SK-N-DZ (cell line): Measurements from ENCODE around the gene OSBPL2. TPM values are rescaled to one million over a fixed set of nuclear protein-coding genes. Genes with fewer than 3 reads are reported as not detected.

Source experiments
- DNase-seq: peaks from one replicate; pipeline ENCODE4 v3.0.0-alpha.2; 2015; ENCODE audit warnings: low spot score
- polyA plus RNA-seq, 2 experiments: library from polyadenylated mRNA; depleted of rRNA; stranded (reverse); fragments of >200 nt; gene quantifications; 2 replicates each; pipeline ENCODE4 v1.2.3, GENCODE V29; 2014

OSBPL2 gene
- 28.1 and 29.7 TPM in 2 replicates for polyA plus RNA-seq (2014; cell fraction: cytosol; rRNA removed)
- 48.6 and 51.1 TPM in 2 replicates for polyA plus RNA-seq (2014; cell fraction: nucleus; rRNA removed)

- peak; percentile 99 for DNase-seq
Observed at GRCh38 chr20:62237801-62238568, at the start of gene OSBPL2. TSS of gene OSBPL2 (plus strand) at chr20:62238521. CDS start at chr20:62256185, 17,664 bp downstream.

DNA sequence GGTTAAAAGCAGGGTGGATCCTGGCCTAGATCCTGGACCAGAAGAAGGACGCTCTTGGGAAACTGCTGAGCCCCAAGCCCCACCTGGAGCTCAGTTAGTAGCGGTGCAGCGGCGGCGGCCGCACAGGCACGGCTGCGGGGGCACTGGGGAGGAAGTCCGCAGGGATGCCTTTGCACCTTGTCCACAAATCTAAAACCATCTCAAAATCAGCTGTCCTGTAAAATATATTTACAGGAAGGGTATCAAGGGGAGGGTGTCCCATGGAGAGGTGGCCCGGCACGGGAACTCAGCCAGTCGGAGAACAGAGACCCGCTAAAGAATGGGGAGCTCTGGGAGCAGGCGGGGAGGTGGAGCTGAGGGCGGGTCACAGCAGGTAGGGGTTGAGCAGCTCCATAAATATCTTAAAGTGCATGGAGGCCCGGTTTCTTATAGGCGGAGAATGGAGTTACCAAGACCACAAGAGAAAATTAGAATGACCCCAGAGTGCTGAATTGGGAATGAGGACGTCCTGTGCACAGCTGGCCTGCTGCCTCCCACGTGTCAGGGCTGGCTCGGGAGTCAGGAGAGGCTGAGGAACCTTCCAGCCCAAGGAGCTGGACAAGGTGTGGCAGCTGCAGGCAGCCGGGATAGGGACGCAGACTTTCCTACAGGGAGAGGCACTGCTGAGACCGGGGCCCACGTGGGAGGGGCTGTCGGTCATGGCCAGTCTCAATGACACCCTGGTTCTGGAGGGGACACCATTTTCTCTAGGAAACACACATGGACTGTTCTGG lies 47.5 kb upstream of the OSBPL2 start:
- no peak for DNase-seq

DNA sequence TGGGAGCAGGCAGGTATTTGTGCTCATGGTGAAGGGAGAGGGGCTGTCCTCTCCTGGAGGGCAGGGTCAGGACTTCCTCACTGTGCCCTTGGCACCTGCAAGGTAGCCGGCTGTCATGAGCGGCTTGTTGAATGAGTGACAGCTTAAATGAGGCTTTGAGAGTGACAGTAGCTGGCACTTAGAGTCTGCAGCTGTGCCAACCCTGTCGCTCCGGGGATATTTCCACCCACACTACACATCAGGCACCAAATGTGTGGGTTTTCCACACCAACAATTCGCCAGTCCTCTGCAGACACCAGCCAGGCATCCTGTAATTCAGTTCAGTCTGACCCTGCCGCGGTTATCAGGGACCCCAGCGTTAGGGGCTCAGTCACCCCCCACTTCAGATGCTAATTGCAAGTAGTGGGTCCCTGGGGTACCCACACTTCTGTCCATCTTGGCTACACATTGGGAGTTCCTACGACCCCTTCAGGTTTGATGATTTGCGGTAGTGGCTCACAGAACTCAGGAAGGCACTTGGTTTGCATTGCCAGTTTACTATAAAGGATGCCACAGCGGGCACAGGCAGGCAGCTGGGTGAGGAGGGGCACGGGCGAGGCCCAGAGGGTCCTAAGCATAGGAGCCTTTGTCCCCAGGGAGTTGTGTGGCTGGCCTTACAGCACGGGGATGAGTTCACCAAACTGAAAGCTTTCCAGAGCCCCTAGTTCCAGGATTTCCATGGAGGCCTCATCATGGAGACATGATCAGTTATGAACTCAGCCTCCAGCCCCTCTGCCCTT lies 46.4 kb upstream of the OSBPL2 start:
- DNase-seq, result no peak

DNA sequence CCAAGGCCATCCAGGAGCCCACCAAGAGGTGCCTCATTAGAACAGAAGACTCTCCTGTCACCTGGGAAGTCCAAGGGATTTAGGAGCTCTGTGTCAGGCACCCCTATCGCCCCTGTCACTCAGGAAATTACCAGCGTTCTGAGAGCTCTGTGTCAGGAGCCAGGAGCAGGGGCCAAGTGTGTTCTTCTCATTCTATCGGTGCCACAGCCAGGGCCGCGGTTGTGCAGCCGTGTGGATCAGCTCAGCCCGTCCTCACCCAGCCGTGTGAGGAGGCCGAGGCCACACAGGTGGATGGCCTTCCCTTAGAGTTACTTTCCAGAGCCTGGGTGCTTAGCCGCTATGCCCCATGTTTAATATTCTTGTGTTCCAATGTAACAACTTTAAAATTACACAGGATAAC lies 45.7 kb upstream of the OSBPL2 start:
- DNase-seq, result no peak

DNA sequence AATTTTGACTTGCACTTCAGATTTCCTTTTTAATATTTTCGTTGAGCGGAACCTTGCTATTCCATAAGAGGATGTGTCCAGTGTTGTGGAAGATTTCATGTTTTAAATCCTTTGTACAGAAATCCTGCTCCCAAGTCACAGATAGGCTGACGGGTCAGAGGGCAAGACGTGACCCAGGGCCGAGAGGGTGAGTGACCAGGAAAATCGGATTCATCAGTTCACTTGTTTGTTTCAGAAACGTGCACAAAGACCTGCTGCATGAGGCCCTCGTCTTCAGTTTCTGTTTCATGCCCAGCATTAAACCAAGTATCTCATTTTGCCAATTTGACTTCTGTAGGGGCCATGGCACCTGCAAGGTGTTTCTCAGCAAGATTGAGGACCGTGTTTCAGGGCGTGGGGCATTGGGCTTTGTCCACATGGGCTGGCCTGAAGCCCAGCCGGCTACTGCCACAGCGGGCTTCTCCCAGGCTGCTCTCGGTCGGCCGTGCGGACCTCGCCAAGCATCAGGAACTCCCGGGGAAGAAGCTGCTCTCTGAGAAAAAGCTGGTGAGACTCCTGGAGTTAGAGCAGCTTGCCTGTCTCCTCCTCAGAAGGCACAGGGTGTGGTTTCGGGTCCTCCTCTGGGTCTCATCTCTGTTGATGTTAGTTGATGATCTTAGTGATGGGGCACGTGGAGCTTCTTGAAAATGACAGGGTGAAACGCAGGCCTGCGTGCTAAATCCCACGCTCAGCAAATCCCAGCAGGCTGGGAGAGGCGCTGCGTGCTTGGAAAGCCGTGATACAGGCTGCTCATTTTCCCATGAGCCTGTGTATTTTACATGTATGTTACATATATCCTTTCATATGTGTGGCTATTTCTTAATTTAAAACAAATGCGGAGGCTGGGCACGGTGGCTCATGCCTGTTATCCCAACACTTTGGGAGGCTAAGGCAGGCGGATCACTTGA lies 45.0 kb upstream of the OSBPL2 start:
- DNase-seq, result no peak

DNA sequence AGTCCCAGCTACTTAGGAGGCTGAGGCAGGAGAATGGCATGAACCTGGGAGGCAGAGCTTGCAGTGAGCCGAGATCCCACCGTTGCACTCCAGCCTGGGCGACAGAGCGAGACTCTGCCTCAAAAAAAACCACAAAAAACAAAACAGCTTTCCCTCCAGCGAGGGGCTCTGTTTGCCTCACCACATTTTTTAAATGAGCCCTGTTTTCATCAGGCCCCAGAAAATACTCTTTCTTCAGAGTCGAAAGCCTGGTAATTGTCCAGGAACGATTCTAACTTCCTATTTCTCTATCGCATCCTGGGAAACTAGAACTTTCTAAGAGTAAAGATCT lies 43.3 kb upstream of the OSBPL2 start:
- DNase-seq, result no peak

DNA sequence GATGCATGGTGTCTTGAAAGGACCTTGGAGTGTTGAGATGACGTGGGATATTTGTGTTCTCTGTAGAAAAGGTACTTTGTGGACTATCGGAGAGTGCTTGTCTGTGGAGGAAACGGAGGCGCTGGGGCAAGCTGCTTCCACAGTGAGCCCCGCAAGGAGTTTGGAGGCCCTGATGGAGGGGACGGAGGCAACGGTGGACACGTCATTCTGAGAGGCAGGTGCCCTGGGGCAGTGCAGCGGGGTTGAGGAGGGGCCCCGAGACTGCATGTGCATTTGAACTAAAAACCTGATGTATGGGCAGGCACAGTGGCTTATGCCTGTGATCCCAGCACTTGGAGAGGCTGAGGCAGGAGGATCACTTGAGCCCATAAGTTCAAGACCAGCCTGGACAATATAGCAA lies 42.6 kb upstream of the OSBPL2 start:
- DNase-seq, result no peak

GRCh38 chr20:62196286-62196685 lies 42.0 kb upstream of the OSBPL2 start:
- no peak for DNase-seq

- no peak for DNase-seq
Observed at GRCh38 chr20:62197311-62197710, 41.0 kb upstream of the OSBPL2 start.

DNA sequence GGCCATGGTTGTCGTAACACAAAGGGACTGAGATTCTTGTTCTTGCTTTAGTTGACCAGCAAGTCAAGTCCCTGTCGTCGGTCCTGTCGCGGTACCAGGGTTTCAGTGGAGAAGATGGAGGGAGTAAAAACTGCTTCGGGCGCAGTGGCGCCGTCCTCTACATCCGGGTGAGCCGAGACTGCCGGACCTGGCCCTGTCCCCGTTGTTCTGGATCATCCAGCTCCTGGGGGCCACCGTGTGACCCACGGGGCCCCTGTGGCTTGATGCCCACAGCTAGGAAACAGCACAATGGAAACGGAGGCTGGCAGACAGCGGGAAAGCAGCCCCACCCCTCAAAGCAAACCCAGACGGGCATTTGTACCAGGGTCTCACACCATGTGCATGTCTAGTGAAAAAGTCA lies 40.5 kb upstream of the OSBPL2 start:
- no peak for DNase-seq

- DNase-seq, result no peak
Observed at GRCh38 chr20:62198496-62198895, 39.8 kb upstream of the OSBPL2 start.

GRCh38 chr20:62198931-62199330 lies 39.4 kb upstream of the OSBPL2 start:
- no peak for DNase-seq

GRCh38 chr20:62200491-62201172 lies 37.7 kb upstream of the OSBPL2 start:
- no peak for DNase-seq

DNA sequence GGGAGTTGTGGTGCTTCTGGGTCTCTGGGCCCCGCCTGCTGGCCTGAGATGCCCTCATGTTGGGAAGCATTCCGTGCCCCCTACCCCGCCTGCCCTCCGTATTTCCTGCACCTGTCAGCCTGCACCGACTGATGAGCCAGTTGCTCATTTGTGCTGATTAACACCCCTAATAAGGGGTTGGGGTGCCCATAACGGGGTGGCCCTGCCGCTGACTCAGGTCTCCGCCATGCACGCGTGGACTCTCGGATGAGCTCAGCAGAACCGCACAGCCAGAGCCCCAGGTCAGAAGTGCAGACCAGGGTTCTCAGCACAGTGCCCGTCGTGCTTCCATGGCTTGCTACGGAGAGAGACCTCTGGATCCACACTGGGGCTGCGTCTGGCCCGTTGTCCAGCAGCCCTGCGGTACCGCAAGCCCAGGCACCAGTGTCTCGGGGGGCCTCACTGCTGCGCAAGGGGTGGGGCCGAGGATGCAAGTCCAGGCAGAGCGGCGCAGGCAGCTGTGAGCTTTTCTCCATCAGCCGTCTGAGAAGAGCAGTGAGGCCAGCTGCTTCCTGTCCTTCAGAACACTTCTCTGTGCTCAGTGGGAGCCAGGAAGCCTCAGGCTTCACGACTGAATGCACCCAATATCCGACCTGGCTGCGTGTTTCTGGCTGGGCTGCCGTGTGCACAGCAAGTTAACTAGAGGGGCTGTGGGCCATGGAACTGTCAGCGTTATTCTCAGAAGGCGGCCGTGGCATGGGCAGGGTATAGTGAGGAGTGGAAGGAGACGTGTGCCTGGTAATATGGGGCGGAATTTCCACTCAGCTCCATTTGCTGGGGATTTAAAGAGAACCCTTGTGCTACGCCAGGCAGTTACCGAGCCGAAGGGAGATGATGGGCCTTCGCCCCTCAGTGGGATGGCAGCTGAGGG lies 36.9 kb upstream of the OSBPL2 start:
- no peak for DNase-seq

GRCh38 chr20:62202083-62202395 lies 36.3 kb upstream of the OSBPL2 start:
- DNase-seq, result no peak

- no peak for DNase-seq
Observed at GRCh38 chr20:62202676-62203377, 35.5 kb upstream of the OSBPL2 start.

DNA sequence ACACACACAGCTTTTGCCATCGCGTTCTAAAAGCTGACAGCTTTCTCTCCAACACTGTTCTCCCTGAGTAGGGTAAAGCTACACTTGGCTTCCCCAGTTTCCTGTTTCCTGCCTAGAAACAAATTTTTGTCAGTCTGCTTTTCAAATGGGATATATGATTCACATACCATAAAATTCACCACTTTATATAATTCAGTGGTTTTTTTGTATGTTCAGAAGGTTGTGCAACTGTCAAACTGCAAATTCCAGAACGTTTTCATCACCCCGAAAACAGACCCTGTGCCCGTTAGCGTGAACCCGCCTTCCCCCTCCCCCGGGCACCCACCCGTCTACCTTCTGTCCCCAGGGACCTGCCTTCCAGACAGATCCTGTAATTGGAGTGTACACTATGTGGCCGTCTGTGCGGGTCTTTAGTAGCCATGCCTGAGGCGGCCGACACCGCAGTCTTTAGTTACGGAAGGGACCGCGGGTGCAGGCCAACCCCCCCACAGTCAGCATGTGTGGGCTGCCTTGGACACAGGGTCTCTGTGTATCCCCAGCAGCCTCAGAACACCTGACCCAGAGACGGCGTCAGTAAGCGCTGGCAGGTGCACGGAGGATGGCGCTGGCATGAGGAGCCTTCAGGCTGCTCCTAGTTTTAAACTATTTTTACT lies 34.8 kb upstream of the OSBPL2 start:
- no peak for DNase-seq

- DNase-seq, result no peak
Observed at GRCh38 chr20:62205618-62206387, 32.5 kb upstream of the OSBPL2 start.
